Neural cell (in vitro differentiated cells): ENCODE results near the gene KIF12. TPM values are rescaled to one million over a fixed set of nuclear protein-coding genes. Genes with fewer than 3 reads are reported as not detected.

Experiments
- H2AFZ ChIP-seq: fragments of 200-600, 300-800 bp; sonication (generic), shearing (Covaris generic); 2 replicates; pipeline ENCODE4 v1.6.0; 2014; ENCODE audit warnings: low read depth, mild to moderate bottlenecking, antibody characterized with exemption, low read length, moderate library complexity
- H3F3A ChIP-seq: fragments of 200-600 bp; shearing (Covaris generic); 2 replicates; pipeline ENCODE4 v1.6.1; 2016; ENCODE audit warnings: mild to moderate bottlenecking, moderate library complexity, mixed read lengths, antibody characterized with exemption, low read length; ENCODE audit not compliant: insufficient read depth, poor library complexity, severe bottlenecking
- H3K27ac ChIP-seq: fragments of 200-600, 300-800 bp; sonication (generic), shearing (Covaris generic); 2 replicates; pipeline ENCODE4 v1.5.1; 2014; ENCODE audit warnings: mild to moderate bottlenecking, low read length, moderate library complexity
- H3K27me3 ChIP-seq: fragments of 300-800, 200-600 bp; sonication (generic), shearing (Covaris generic); 2 replicates; pipeline ENCODE4 v1.6.0; 2014; ENCODE audit warnings: mild to moderate bottlenecking, low read depth, low read length, moderate library complexity; ENCODE audit not compliant: insufficient read depth
- H3K36me3 ChIP-seq: fragments of 300-800, 200-600 bp; sonication (generic), shearing (Covaris generic); 2 replicates; pipeline ENCODE4 v1.5.1; 2014; ENCODE audit warnings: mild to moderate bottlenecking, antibody characterized with exemption, low read length, moderate library complexity; ENCODE audit not compliant: insufficient read depth
- H3K4me2 ChIP-seq: fragments of 300-800, 200-600 bp; sonication (generic), shearing (Covaris generic); 2 replicates; pipeline ENCODE4 v1.6.0; 2014; ENCODE audit warnings: mild to moderate bottlenecking, low read length
- H3K4me3 ChIP-seq: fragments of 300-800, 200-600 bp; sonication (generic), shearing (Covaris generic); 2 replicates; pipeline ENCODE4 v1.5.1; 2014; ENCODE audit warnings: mild to moderate bottlenecking, low read length, moderate library complexity
- H3K79me2 ChIP-seq: fragments of 200-600 bp; shearing (Covaris generic); replicated peaks from 2 replicates; pipeline ENCODE4 v1.6.0; 2014; ENCODE audit warnings: mild to moderate bottlenecking, low read length, moderate library complexity; ENCODE audit not compliant: insufficient read depth
- H3K9ac ChIP-seq: fragments of 300-800, 200-600 bp; sonication (generic), shearing (Covaris generic); 2 replicates; pipeline ENCODE4 v1.6.1; 2016; ENCODE audit warnings: mild to moderate bottlenecking, low read length, mixed read lengths
- H3K9me2 ChIP-seq: fragments of 200-600 bp; shearing (Covaris generic); 2 replicates; pipeline ENCODE4 v1.6.1; 2016; ENCODE audit warnings: mild to moderate bottlenecking, low read length, mixed read lengths; ENCODE audit not compliant: insufficient read depth
- H3K9me3 ChIP-seq: fragments of 200-600, 300-800 bp; sonication (generic), shearing (Covaris generic); 2 replicates; pipeline ENCODE4 v1.6.1; 2016; ENCODE audit warnings: mild to moderate bottlenecking, mixed run types, low read length, moderate library complexity, mixed read lengths
- H4K20me1 ChIP-seq: fragments of 200-600 bp; shearing (Covaris generic); 2 replicates; pipeline ENCODE4 v1.6.1; 2016; ENCODE audit warnings: mild to moderate bottlenecking, mixed run types; ENCODE audit not compliant: insufficient read depth
- CTCF ChIP-seq: fragments of 450-650 bp; IDR thresholded peaks from 2 replicates; pipeline ENCODE4 v1.5.1; 2014; ENCODE audit warnings: antibody characterized with exemption, mild to moderate bottlenecking, moderate library complexity; ENCODE audit not compliant: poor library complexity, severe bottlenecking
- EP300 ChIP-seq: fragments of 450-650 bp; conservative IDR thresholded peaks from 2 replicates; pipeline ENCODE4 v1.6.1; 2014; ENCODE audit warnings: antibody characterized with exemption, mild to moderate bottlenecking, moderate library complexity; ENCODE audit not compliant: poor library complexity, severe bottlenecking
- EZH2 ChIP-seq: fragments of 200-600, 300-800 bp; shearing (Covaris generic), sonication (generic); IDR thresholded peaks from 2 replicates; pipeline ENCODE4 v1.6.1; 2014; ENCODE audit warnings: antibody characterized with exemption, low read length, borderline replicate concordance, mild to moderate bottlenecking; ENCODE audit not compliant: insufficient read depth, poor library complexity, severe bottlenecking
- MXI1 ChIP-seq: fragments of 450-650 bp; conservative IDR thresholded peaks from 2 replicates; pipeline ENCODE4 v1.6.1; 2014; ENCODE audit warnings: antibody characterized with exemption, mild to moderate bottlenecking; ENCODE audit not compliant: poor library complexity, severe bottlenecking
- POLR2AphosphoS5 ChIP-seq: IDR thresholded peaks from 2 replicates; pipeline ENCODE4 v1.6.1; 2012
- RAD21 ChIP-seq: fragments of 450-650 bp; conservative IDR thresholded peaks from 2 replicates; pipeline ENCODE4 v1.6.1; 2014; ENCODE audit warnings: antibody characterized with exemption, mild to moderate bottlenecking, moderate library complexity
- REST ChIP-seq: IDR thresholded peaks from 2 replicates; pipeline ENCODE4 v1.6.1; 2012; ENCODE audit warnings: borderline replicate concordance
- SMC3 ChIP-seq: fragments of 450-650 bp; conservative IDR thresholded peaks from 2 replicates; pipeline ENCODE4 v1.6.1; 2014; ENCODE audit warnings: antibody characterized with exemption, mild to moderate bottlenecking, moderate library complexity; ENCODE audit not compliant: poor library complexity
- TAF1 ChIP-seq: IDR thresholded peaks from 2 replicates; pipeline ENCODE4 v1.6.1; 2012; ENCODE audit warnings: low read depth
- polyA plus RNA-seq: library from polyadenylated mRNA; depleted of rRNA; stranded (reverse); fragments of >200 nt; gene quantifications from 2 replicates; pipeline ENCODE4 v1.2.3, GENCODE V29; 2014

Gene KIF12
- polyA plus RNA-seq, 1 donor from 2014 or later = not detected

- Histone ChIP-seq H3K36me3 (no peaks in the 10 kb centered on the region), H3K9me3 (peaks cover 5% of the 10 kb centered on the region), H3F3A (no peaks in the 10 kb centered on the region), H3K27me3 (peaks cover 27% of the 10 kb centered on the region), H3K9ac (peak overlapping the region; percentile 39), H3K4me3 (peak overlapping the region; percentile 70), H3K4me2 (no peak overlapping the region), H3K9me2 (no peaks in the 10 kb centered on the region), H3K27ac (no peak overlapping the region), H3K79me2 (no peaks in the 10 kb centered on the region), H2AFZ (no peak overlapping the region), H4K20me1 (no peaks in the 10 kb centered on the region)
- no peak for TF ChIP-seq POLR2AphosphoS5
- no peak for TF ChIP-seq RAD21
- no peak for TF ChIP-seq SMC3
- no peak for TF ChIP-seq EP300
- no peak for TF ChIP-seq MXI1
- no peak for TF ChIP-seq TAF1
- no peak for TF ChIP-seq EZH2
- TF ChIP-seq CTCF = no peak
- no peak for TF ChIP-seq REST
Measured at GRCh38 chr9:114097613-114098020, 1.5 kb downstream of the KIF12 start.

GRCh38 chr9:114096866-114097612 lies 2.1 kb downstream of the KIF12 start:
- Histone ChIP-seq H3K27me3 (peaks cover 27% of the 10 kb centered on the region), H3K9me3 (peaks cover 5% of the 10 kb centered on the region), H3K4me3 (no peak overlapping the region), H3K9me2 (no peaks in the 10 kb centered on the region), H3K27ac (no peak overlapping the region), H3F3A (no peaks in the 10 kb centered on the region), H4K20me1 (no peaks in the 10 kb centered on the region), H3K9ac (no peak overlapping the region), H3K4me2 (no peak overlapping the region), H3K79me2 (no peaks in the 10 kb centered on the region), H2AFZ (no peak overlapping the region), H3K36me3 (no peaks in the 10 kb centered on the region)
- TF ChIP-seq CTCF (no peak), SMC3 (no peak), REST (no peak), POLR2AphosphoS5 (no peak), EP300 (no peak)
